ENCODE results near the gene KLF16. TPM values are rescaled to one million over a fixed set of nuclear protein-coding genes. Genes with fewer than 3 reads are reported as not detected.

KLF16 gene
- total RNA-seq: 10 to 100 TPM; 83.8 to 89.2 TPM
- 16.7 TPM for polyA plus RNA-seq (2013, experiment 1 of 2)
- polyA plus RNA-seq (2013, experiment 2 of 2): 16.7 TPM
- 8.4 to 96.5 (median 27.5) reads per million in 172 experiments for total RNA-seq

DNA sequence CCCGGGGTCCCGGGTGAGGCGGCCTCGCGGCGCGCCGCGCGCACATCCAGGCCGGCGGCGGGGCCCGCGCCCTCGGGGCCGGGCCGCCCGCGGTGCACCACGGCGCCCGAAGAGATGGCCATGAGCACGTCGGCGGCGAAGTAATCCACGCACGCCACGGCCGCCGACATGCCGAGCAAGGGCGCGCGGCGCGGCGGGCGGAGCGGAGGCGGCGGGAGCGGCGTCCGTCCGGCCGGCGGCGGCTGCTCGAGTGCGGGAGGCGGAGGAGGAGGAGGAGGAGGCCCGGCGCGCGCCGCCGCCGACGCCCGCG lies at the start of gene KLF16:
Gene KLF16, minus strand, starts transcription at position 252 of the 310 bp plus-strand sequence. Its CDS starts 82 bp downstream, at position 170.
- H3K9me3 ChIP-seq (ENCODE audit: control insufficient read depth in 1 of 2, insufficient read depth in 1 of 2, low read length in 2 of 2): no peaks in the 10 kb centered on the region
- POLR2A ChIA-PET: no interaction called here
- H3K4me3 Mint-ChIP-seq: peak within 1 kb of the TSS; percentile 99
- peak; percentile 0 for ATAC-seq (ENCODE audit: poor library complexity)
- H3K9me3 Mint-ChIP-seq: no peaks in the 10 kb centered on the region
- H3K4me1 ChIP-seq (ENCODE audit: insufficient read depth, low read length): peaks cover 54% of the 10 kb centered on the region
- no peaks in the 10 kb centered on the region for H3K27me3 ChIP-seq (ENCODE audit: control insufficient read depth in 1 of 2, insufficient read depth in 2 of 2, low read length in 2 of 2)
- H3K4me1 Mint-ChIP-seq (ENCODE audit: low read depth): peaks cover 44% of the 10 kb centered on the region
- CTCF ChIA-PET: no interaction called here
- H3K36me3 Mint-ChIP-seq (ENCODE audit: low read depth): peaks cover 16% of the 10 kb centered on the region
- H3K27ac Mint-ChIP-seq: peak within 1 kb of the TSS; percentile 96
- DNase-seq: peak in 1 of 14 experiments; percentile 15
- TF ChIP-seq, protein P1, sequence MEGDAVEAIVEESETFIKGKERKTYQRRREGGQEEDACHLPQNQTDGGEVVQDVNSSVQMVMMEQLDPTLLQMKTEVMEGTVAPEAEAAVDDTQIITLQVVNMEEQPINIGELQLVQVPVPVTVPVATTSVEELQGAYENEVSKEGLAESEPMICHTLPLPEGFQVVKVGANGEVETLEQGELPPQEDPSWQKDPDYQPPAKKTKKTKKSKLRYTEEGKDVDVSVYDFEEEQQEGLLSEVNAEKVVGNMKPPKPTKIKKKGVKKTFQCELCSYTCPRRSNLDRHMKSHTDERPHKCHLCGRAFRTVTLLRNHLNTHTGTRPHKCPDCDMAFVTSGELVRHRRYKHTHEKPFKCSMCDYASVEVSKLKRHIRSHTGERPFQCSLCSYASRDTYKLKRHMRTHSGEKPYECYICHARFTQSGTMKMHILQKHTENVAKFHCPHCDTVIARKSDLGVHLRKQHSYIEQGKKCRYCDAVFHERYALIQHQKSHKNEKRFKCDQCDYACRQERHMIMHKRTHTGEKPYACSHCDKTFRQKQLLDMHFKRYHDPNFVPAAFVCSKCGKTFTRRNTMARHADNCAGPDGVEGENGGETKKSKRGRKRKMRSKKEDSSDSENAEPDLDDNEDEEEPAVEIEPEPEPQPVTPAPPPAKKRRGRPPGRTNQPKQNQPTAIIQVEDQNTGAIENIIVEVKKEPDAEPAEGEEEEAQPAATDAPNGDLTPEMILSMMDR (IDR thresholded peaks at IDR 0.05): no peak
- H3K27me3 Mint-ChIP-seq: no peaks in the 10 kb centered on the region
- H3K4me3 ChIP-seq (ENCODE audit: low read length): peak within 1 kb of the TSS; percentile 83
- intact Hi-C loops (cut with DNase I, micrococcal nuclease): loop anchor here (2.0 to 5.0 kb wide), 3 partner anchors 14 to 234 kb away; partner anchors contain the start of genes ADAT3 (in 1 of the 2), IZUMO4 (in 1 of the 2), MOB3A (in 1 of the 2) and REXO1 (in 1 of the 2)
- no peaks in the 10 kb centered on the region for H3K36me3 ChIP-seq (ENCODE audit: insufficient read depth, low read length)
- peak within 1 kb of the TSS; percentile 74 to 89 for H3K27ac ChIP-seq (ENCODE audit: low read depth in 1 of 2, low read length in 2 of 2)

GRCh38 chr19:1912760-1913505 lies 49.6 kb upstream of the KLF16 start:
- H3K9me3 Mint-ChIP-seq: no peaks in the 10 kb centered on the region
- peaks cover 18% of the 10 kb centered on the region for H3K4me1 ChIP-seq (ENCODE audit: insufficient read depth, low read length)
- intact Hi-C loops (cut with DNase I, micrococcal nuclease): no loop called here
- H3K27ac ChIP-seq (ENCODE audit: low read depth in 1 of 2, low read length in 2 of 2): no peak overlapping the region
- ATAC-seq (ENCODE audit: poor library complexity) (no peak), DNase-seq (no peak)
- H3K9me3 ChIP-seq (ENCODE audit: control insufficient read depth in 1 of 2, insufficient read depth in 1 of 2, low read length in 2 of 2): peaks cover 0 to 7% of the 10 kb centered on the region in 2 experiments
- no peaks in the 10 kb centered on the region for H3K27me3 ChIP-seq (ENCODE audit: control insufficient read depth in 1 of 2, insufficient read depth in 2 of 2, low read length in 2 of 2)
- POLR2A ChIA-PET: no interaction called here
- H3K4me1 Mint-ChIP-seq (ENCODE audit: low read depth): peaks cover 16% of the 10 kb centered on the region
- no peak overlapping the region for H3K27ac Mint-ChIP-seq
- no peaks in the 10 kb centered on the region for H3K27me3 Mint-ChIP-seq
- no peaks in the 10 kb centered on the region for H3K36me3 Mint-ChIP-seq (ENCODE audit: low read depth)
- H3K4me3 ChIP-seq (ENCODE audit: low read length): no peak overlapping the region
- TF ChIP-seq, protein P1 (IDR thresholded peaks at IDR 0.05): no peak
- CTCF ChIA-PET: no interaction called here
- no peak overlapping the region for H3K4me3 Mint-ChIP-seq
- peaks cover 8% of the 10 kb centered on the region for H3K36me3 ChIP-seq (ENCODE audit: insufficient read depth, low read length)

DNA sequence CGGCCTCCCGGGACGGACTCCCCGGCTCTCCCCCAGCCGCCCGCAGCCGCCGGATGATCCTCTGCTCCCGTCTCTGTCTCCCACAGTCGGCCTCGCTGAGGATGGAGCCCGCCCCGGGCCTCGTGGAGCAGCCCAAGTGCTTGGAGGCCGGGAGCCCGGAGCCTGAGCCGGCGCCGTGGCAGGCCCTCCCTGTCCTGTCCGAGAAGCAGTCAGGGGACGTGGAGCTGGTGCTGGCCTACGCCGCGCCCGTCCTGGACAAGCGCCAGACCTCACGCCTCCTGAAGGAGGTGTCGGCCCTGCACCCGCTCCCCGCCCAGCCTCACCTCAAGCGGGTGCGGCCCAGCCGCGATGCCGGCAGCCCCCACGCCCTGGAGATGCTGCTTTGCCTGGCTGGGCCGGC lies 48.6 kb upstream of the KLF16 start:
- ChIA-PET CTCF (interaction anchor here (0.5 to 1.5 kb wide), 2 partner anchors 48 to 507 kb away, joined by 3 to 5 read pairs; no protein-coding TSS in a partner anchor), POLR2A (no interaction called here)
- intact Hi-C loops (cut with DNase I, micrococcal nuclease): no loop called here
- Mint-ChIP-seq H3K36me3 (ENCODE audit: low read depth) (no peaks in the 10 kb centered on the region), H3K4me1 (ENCODE audit: low read depth) (peaks cover 16% of the 10 kb centered on the region), H3K27ac (no peak overlapping the region), H3K9me3 (no peaks in the 10 kb centered on the region), H3K4me3 (no peak overlapping the region), H3K27me3 (no peaks in the 10 kb centered on the region)
- DNase-seq (no peak), ATAC-seq (ENCODE audit: poor library complexity) (no peak)
- no peaks in the 10 kb centered on the region for H3K27me3 ChIP-seq (ENCODE audit: control insufficient read depth in 1 of 2, insufficient read depth in 2 of 2, low read length in 2 of 2)
- H3K4me3 ChIP-seq (ENCODE audit: low read length): no peak overlapping the region
- TF ChIP-seq, protein P1 (IDR thresholded peaks at IDR 0.05): no peak
- H3K27ac ChIP-seq (ENCODE audit: low read depth in 1 of 2, low read length in 2 of 2): no peak overlapping the region
- peaks cover 0 to 7% of the 10 kb centered on the region in 2 experiments for H3K9me3 ChIP-seq (ENCODE audit: control insufficient read depth in 1 of 2, insufficient read depth in 1 of 2, low read length in 2 of 2)
- peaks cover 13% of the 10 kb centered on the region for H3K36me3 ChIP-seq (ENCODE audit: insufficient read depth, low read length)
- H3K4me1 ChIP-seq (ENCODE audit: insufficient read depth, low read length): peaks cover 27% of the 10 kb centered on the region
